Measurements from ENCODE around the gene CPA1. TPM values are rescaled to one million over a fixed set of nuclear protein-coding genes. Genes with fewer than 3 reads are reported as not detected.

CPA1 gene
- total and polyA plus RNA-seq, 2 of the 4 experiments (the other 2 are of a cell fraction), result not detected

DNA sequence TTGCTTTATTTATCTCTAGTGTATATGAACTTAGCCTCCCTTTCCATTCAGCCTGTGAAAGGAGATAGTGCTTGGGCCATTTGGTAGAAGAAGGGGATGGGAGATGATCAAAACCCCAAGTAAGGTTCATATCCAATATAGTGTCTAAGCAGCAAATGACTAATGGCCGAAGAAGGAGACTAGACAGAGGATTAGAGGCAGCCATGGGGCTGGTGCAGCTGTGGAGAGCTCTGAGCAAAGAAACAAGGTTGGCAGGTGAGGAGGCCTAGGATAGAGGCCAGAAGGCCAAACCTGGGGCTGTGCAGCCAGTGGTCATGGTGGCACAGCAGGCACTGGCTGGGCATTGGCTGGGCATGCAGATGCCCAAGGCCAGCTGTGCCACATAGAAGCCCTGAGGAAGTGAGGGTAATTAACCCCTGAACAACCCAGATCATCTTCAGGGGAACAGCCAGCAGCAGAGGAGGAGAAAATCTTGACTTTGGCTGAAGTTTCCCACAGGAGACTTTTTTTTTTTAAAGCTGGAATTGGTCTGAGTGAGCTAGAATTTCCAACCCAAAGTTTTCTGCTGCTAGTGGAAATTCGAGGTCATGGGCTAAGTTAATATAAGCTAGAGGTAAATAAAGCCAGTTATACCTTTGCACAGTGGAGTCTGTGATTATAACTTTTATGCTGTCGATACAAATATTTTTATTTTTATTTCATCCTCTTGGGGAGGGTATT lies 10.3 kb upstream of the CPA1 start:
- Histone ChIP-seq H2AK9ac (replicated peaks; ENCODE audit: low read depth, low read length, poor library complexity) (peak overlapping the region; percentile 3), H3K4me3 (ENCODE audit: insufficient read depth, low read depth, low read length) (no peak overlapping the region), H2BK120ac (ENCODE audit: low read depth, low read length) (peak overlapping the region; percentile 98), H3K27me3 (ENCODE audit: control insufficient read depth, insufficient read depth, low read length) (no peaks in the 10 kb centered on the region), H3K4me1 (ENCODE audit: control insufficient read depth, insufficient read depth, low read length) (peaks cover 59% of the 10 kb centered on the region), H3K36me3 (ENCODE audit: control insufficient read depth, insufficient read depth, low read length) (no peaks in the 10 kb centered on the region), H3K9ac (ENCODE audit: low read depth, low read length) (no peak overlapping the region), H2AFZ (replicated peaks; ENCODE audit: low read length, poor library complexity) (peak overlapping the region; percentile 11), H3K4ac (ENCODE audit: low read depth, low read length) (peak overlapping the region; percentile 99), H3K9me3 (ENCODE audit: control insufficient read depth, insufficient read depth, low read length) (no peaks in the 10 kb centered on the region), H2BK5ac (ENCODE audit: low read depth, low read length, poor library complexity, severe bottlenecking) (peak overlapping the region; percentile 96), H4K91ac (ENCODE audit: insufficient read depth, low read depth, low read length) (peak overlapping the region; percentile 95), H3K27ac (ENCODE audit: insufficient read depth, low read length) (peak overlapping the region; percentile 76), H3K9me1 (ENCODE audit: insufficient read depth, low read length) (peaks cover 58% of the 10 kb centered on the region), H3K14ac (replicated peaks; ENCODE audit: low read depth, low read length) (peak overlapping the region; percentile 97), H3K79me1 (ENCODE audit: low read depth in 1 of 2, low read length in 2 of 2) (peaks cover 0 to 28% of the 10 kb centered on the region in 2 experiments; a peak in 1 of 4 replicates), H3K18ac (ENCODE audit: low read depth, low read length) (peak overlapping the region; percentile 38), H2AK5ac (ENCODE audit: low read depth, low read length) (peak overlapping the region; percentile 100), H4K8ac (ENCODE audit: low read depth in 2 of 2, low read length in 2 of 2) (peak overlapping the region; percentile 28 to 96; a peak in 3 of 4 replicates), H2BK20ac (ENCODE audit: low read depth, low read length) (peak overlapping the region; percentile 96), H4K20me1 (ENCODE audit: insufficient read depth, low read length) (no peaks in the 10 kb centered on the region), H4K5ac (ENCODE audit: low read depth, low read length) (peak overlapping the region; percentile 21), H2BK15ac (ENCODE audit: low read depth, low read length) (peak overlapping the region; percentile 74; the same call in 2 of the 3 replicates), H3K4me2 (ENCODE audit: low read depth, low read length) (no peak overlapping the region), H3K56ac (ENCODE audit: extremely low read depth, insufficient read depth, low read length) (no peak overlapping the region), H3K23ac (ENCODE audit: low read depth, low read length) (peak overlapping the region; percentile 98)
- ChIA-PET CTCF (no interaction called here), POLR2A (ENCODE audit: unreplicated experiment) (no interaction called here)
- TF ChIP-seq SMC3 (IDR thresholded peaks at IDR 0.05; ENCODE audit: low read depth, low read length), result no peak
- no peak for TF ChIP-seq USF2 (IDR thresholded peaks at IDR 0.05; ENCODE audit: low read depth, low read length)
- TF ChIP-seq, protein P1, sequence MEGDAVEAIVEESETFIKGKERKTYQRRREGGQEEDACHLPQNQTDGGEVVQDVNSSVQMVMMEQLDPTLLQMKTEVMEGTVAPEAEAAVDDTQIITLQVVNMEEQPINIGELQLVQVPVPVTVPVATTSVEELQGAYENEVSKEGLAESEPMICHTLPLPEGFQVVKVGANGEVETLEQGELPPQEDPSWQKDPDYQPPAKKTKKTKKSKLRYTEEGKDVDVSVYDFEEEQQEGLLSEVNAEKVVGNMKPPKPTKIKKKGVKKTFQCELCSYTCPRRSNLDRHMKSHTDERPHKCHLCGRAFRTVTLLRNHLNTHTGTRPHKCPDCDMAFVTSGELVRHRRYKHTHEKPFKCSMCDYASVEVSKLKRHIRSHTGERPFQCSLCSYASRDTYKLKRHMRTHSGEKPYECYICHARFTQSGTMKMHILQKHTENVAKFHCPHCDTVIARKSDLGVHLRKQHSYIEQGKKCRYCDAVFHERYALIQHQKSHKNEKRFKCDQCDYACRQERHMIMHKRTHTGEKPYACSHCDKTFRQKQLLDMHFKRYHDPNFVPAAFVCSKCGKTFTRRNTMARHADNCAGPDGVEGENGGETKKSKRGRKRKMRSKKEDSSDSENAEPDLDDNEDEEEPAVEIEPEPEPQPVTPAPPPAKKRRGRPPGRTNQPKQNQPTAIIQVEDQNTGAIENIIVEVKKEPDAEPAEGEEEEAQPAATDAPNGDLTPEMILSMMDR (conservative IDR thresholded peaks at IDR 0.05; ENCODE audit: low read depth, low read length), result no peak
- TF ChIP-seq MXI1 (IDR thresholded peaks at IDR 0.05; ENCODE audit: borderline replicate concordance, low read depth, low read length), result no peak
- TF ChIP-seq NFE2L2 (IDR thresholded peaks at IDR 0.05; ENCODE audit: low read depth, low read length), result no peak
- no peak for TF ChIP-seq RAD21 (IDR thresholded peaks at IDR 0.05; ENCODE audit: low read length)
- 50% methylated on average over 1 of the region's 3 CpGs; no CpG with 5 or more reads in 1 of the 2 experiments for WGBS, 2 experiments (ENCODE audit: extremely low coverage in 2 of 2, insufficient read length in 1 of 2)
- dilution Hi-C loops (cut with HindIII; ENCODE audit: low sequenced_read_pairs, unreplicated experiment), result no loop called here
- ATAC-seq (ENCODE audit: low read depth) (no peak), DNase-seq (no peak)
- no TSS peak for BruUV-seq (replicated peaks)
- intact Hi-C loops (cut with micrococcal nuclease), result no loop called here
- in situ Hi-C loops (cut with MboI; ENCODE audit: low sequenced_read_pairs), result no loop called here

Data from IMR-90 (cell line).